Endothelial cell of umbilical vein (primary cell): ENCODE results near the gene ZMIZ1. TPM values are rescaled to one million over a fixed set of nuclear protein-coding genes. Genes with fewer than 3 reads are reported as not detected.

Experiments used
- BruUV-seq: library from RNA; stranded (reverse); fragments of 400-500 nt; replicated peaks from 2 replicates; lab custom pipeline; 2021; lab: Mats Ljungman, UMichigan
- CTCF ChIA-PET: fragments of 300-600, 350-600 bp; sonication (Branson Sonifier 250); formaldehyde crosslinking; loops from one replicate; lab custom pipeline; 2021; ENCODE audit warnings: antibody characterized with exemption, inconsistent platforms; lab: Charles Lee
- POLR2A ChIA-PET: fragments of 300-600, 350-600 bp; sonication (Branson Sonifier 250); formaldehyde crosslinking; loops from one replicate; lab custom pipeline; 2021; ENCODE audit warnings: antibody characterized with exemption, inconsistent platforms; lab: Charles Lee
- DNase-seq: peaks from one replicate; pipeline ENCODE4 v3.0.0-alpha.2; 2011; ENCODE audit warnings: low read depth, low spot score
- FAIRE-seq: peaks from 2 replicates; lab custom pipeline; 2011; peaks lifted over from hg19 to GRCh38; lab: Jason Lieb, UNC
- H2AFZ ChIP-seq: 2 replicates; pipeline ENCODE4 v1.6.0; 2012; ENCODE audit warnings: low read depth, low read length, control low read depth, inconsistent platforms
- H3K27ac ChIP-seq: 2 replicates; pipeline ENCODE4 v1.5.1; 2011; ENCODE audit warnings: low read depth, mild to moderate bottlenecking, control low read depth, low read length, moderate library complexity; ENCODE audit not compliant: insufficient read depth
- H3K27me3 ChIP-seq, 2 experiments: 2 replicates each; pipeline versions ENCODE4 v1.6.0 to v1.6.1; 2011; ENCODE audit warnings: low read length in 2 of 2, mixed read lengths in 1 of 2; ENCODE audit not compliant: control insufficient read depth in 2 of 2, insufficient read depth in 2 of 2
- H3K36me3 ChIP-seq, 2 experiments: 2 replicates in 1 of 2; 3 replicates in 1 of 2; pipeline ENCODE4 v1.5.1; 2011; ENCODE audit warnings: low read length in 2 of 2, mild to moderate bottlenecking in 1 of 2, moderate library complexity in 1 of 2; ENCODE audit not compliant: control insufficient read depth in 2 of 2, insufficient read depth in 2 of 2; ENCODE audit errors: extremely low read depth in 1 of 2
- H3K4me1 ChIP-seq: 3 replicates; pipeline ENCODE4 v1.5.1; 2011; ENCODE audit warnings: mild to moderate bottlenecking, low read length; ENCODE audit not compliant: control insufficient read depth, insufficient read depth; ENCODE audit errors: extremely low read depth
- H3K4me2 ChIP-seq: 2 replicates; pipeline ENCODE4 v1.6.1; 2011; ENCODE audit warnings: low read length, control low read depth, mixed read lengths; ENCODE audit not compliant: insufficient read depth
- H3K4me3 ChIP-seq, 3 experiments: fragments of 200-600 bp in 1 of 3; sonication (generic), shearing (Covaris generic) in 1 of 3; replicated peaks in 1 of 3; 2 replicates each; pipeline ENCODE4 v1.5.1; 2011 to 2016; ENCODE audit warnings: control low read depth in 3 of 3, low read length in 3 of 3, mild to moderate bottlenecking in 2 of 3, inconsistent platforms in 1 of 3, low read depth in 1 of 3, moderate library complexity in 1 of 3; ENCODE audit not compliant: insufficient read depth in 1 of 3
- H3K79me2 ChIP-seq: 2 replicates; pipeline ENCODE4 v1.6.0; 2012; ENCODE audit warnings: low read length, inconsistent platforms; ENCODE audit not compliant: control insufficient read depth, insufficient read depth
- H3K9ac ChIP-seq: replicated peaks from 2 replicates; pipeline ENCODE3; 2011; ENCODE audit warnings: low read length, control low read depth; ENCODE audit not compliant: insufficient read depth; ENCODE audit errors: extremely low read depth
- H3K9me1 ChIP-seq: replicated peaks from 3 replicates; pipeline ENCODE4 v1.6.0; 2011; ENCODE audit warnings: mild to moderate bottlenecking, low read length; ENCODE audit not compliant: control insufficient read depth, insufficient read depth; ENCODE audit errors: extremely low read depth
- H3K9me3 ChIP-seq: replicated peaks from 2 replicates; pipeline ENCODE4 v1.5.1; 2012; ENCODE audit warnings: low read length, inconsistent platforms; ENCODE audit not compliant: control insufficient read depth, insufficient read depth
- H4K20me1 ChIP-seq: replicated peaks from 2 replicates; pipeline ENCODE3; 2011; ENCODE audit warnings: mild to moderate bottlenecking, low read length; ENCODE audit not compliant: control insufficient read depth, insufficient read depth; ENCODE audit errors: extremely low read depth
- EZH2 ChIP-seq: IDR thresholded peaks from 2 replicates; pipeline ENCODE4 v1.6.1; 2012; ENCODE audit warnings: borderline replicate concordance, low read depth, mild to moderate bottlenecking, moderate library complexity, low read length, inconsistent platforms; ENCODE audit not compliant: severe bottlenecking
- FOS ChIP-seq: IDR thresholded peaks from 2 replicates; pipeline ENCODE4 v1.6.1; 2011; ENCODE audit warnings: mild to moderate bottlenecking, low read length, moderate library complexity, borderline replicate concordance; ENCODE audit not compliant: insufficient read depth
- GATA2 ChIP-seq: IDR thresholded peaks from 2 replicates; pipeline ENCODE4 v1.7.0; 2011; ENCODE audit warnings: low read depth, mild to moderate bottlenecking, moderate library complexity, mixed read lengths, low read length; ENCODE audit not compliant: insufficient read length, insufficient read depth
- JUN ChIP-seq: IDR thresholded peaks from 2 replicates; pipeline ENCODE4 v1.6.1; 2011; ENCODE audit warnings: borderline replicate concordance, low read depth; ENCODE audit not compliant: insufficient read length, insufficient read depth
- MYC ChIP-seq: IDR thresholded peaks from one replicate; pipeline ENCODE4 v1.6.1; 2011; ENCODE audit warnings: mild to moderate bottlenecking, low read depth, low read length
- POLR2A ChIP-seq: IDR thresholded peaks from 2 replicates; pipeline ENCODE4 v1.6.1; 2012; ENCODE audit warnings: low read depth, mild to moderate bottlenecking, control low read depth, low read length
- POLR2AphosphoS5 ChIP-seq: IDR thresholded peaks from 2 replicates; pipeline ENCODE4 v1.6.1; 2012; ENCODE audit warnings: low read depth, mild to moderate bottlenecking, control low read depth, low read length, moderate library complexity; ENCODE audit not compliant: insufficient read depth
- dilution Hi-C: fragments of 300-500 bp; cut with MboI; formaldehyde crosslinking; loops from one replicate; pipeline ENCODE4 v1.15.0; 2019; ENCODE audit warnings: low sequenced_read_pairs; ENCODE audit not compliant: extremely low pct_ligation_motif_present
- intact Hi-C: fragments of 100-400 bp; cut with micrococcal nuclease; formaldehyde crosslinking; loops from one replicate; pipeline ENCODE4 v1.10.0; 2022
- polyA plus RNA-seq, 4 experiments: library from polyadenylated mRNA; depleted of rRNA in 3 of 4; stranded (reverse) in 3 of 4; unstranded in 1 of 4; fragments of >200 nt; gene quantifications; 2 replicates each; pipeline versions ENCODE4 v1.2.1 to v1.2.3, GENCODE V29; 2011 to 2012; ENCODE audit warnings: missing spikeins in 1 of 4
- total RNA-seq: library from RNA; stranded (reverse); gene quantifications from 2 replicates; pipeline ENCODE4 v1.2.3, GENCODE V29; 2021
- TF ChIP-seq, protein P1 (sequence below): IDR thresholded peaks from 2 replicates; pipeline ENCODE4 v1.6.1; 2011; ENCODE audit not compliant: insufficient read depth, insufficient read length
- TF ChIP-seq, protein P2 (sequence below), 2 donors: IDR thresholded peaks; 1 replicate in 1 of 2; 2 replicates in 1 of 2; pipeline ENCODE4 v1.5.1; 2011; ENCODE audit warnings: low read length in 2 of 2, mild to moderate bottlenecking in 2 of 2, moderate library complexity in 2 of 2, control low read depth in 1 of 2, inconsistent platforms in 1 of 2, low read depth in 1 of 2; ENCODE audit not compliant: insufficient read depth in 1 of 2; ENCODE audit errors: extremely low read depth in 1 of 2

Gene ZMIZ1
- total and polyA plus RNA-seq, 2 donors (not counting 3 experiments of a cell fraction or from before 2014, with no cell fraction given), result 12.5 to 46.7 TPM

DNA sequence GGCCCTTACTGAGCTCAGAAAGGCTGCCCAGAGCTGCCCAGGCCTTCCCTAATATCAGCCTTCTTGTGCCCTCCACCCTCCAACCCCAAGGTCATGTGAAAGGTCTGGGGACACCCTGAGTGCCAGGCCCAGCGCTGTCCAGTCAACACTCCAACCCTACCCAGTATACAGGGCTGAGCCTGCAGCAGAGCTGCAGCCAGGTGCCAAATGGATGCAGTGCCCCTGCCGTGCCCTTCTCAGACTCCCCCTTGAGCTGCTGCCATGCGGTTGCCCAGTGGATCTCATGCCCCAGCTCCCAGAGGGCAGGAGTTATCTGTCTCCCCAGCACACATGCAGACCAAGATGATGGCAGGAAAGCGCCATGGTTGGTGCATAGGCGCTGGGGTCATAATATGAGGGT, 61.5 kb downstream of the ZMIZ1 start:
- ChIA-PET POLR2A (no interaction called here), CTCF (interaction anchor here (1.5 to 5.1 kb wide), 3 partner anchors 29 to 65 kb away, joined by 7 to 44 read pairs (median 10); no protein-coding TSS in a partner anchor)
- FAIRE-seq (no peak), DNase-seq (no peak)
- peaks cover 11% of the 10 kb centered on the region for H3K79me2 ChIP-seq
- no peak overlapping the region for H3K4me3 ChIP-seq
- intact Hi-C loops, result no loop called here
- no peaks in the 10 kb centered on the region for H3K27me3 ChIP-seq
- H3K4me2 ChIP-seq, result no peak overlapping the region
- no peaks in the 10 kb centered on the region for H4K20me1 ChIP-seq
- peaks cover 0 to 11% of the 10 kb centered on the region in 2 experiments for H3K36me3 ChIP-seq
- dilution Hi-C loops, result no loop called here
- H3K9ac ChIP-seq, result no peak overlapping the region
- TF ChIP-seq, protein P1, sequence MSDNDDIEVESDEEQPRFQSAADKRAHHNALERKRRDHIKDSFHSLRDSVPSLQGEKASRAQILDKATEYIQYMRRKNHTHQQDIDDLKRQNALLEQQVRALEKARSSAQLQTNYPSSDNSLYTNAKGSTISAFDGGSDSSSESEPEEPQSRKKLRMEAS, result no peak
- TF ChIP-seq POLR2AphosphoS5, result no peak
- H3K9me1 ChIP-seq, result no peaks in the 10 kb centered on the region
- no TSS peak for BruUV-seq
- peak overlapping the region; percentile 49 for H3K27ac ChIP-seq
- H3K4me1 ChIP-seq, result peaks cover 50% of the 10 kb centered on the region
- no peaks in the 10 kb centered on the region for H3K9me3 ChIP-seq
- H2AFZ ChIP-seq, result no peak overlapping the region

- Histone ChIP-seq H2AFZ (no peak overlapping the region), H3K4me3 (no peak overlapping the region), H3K9me1 (no peaks in the 10 kb centered on the region), H3K36me3 (peaks cover 0 to 9% of the 10 kb centered on the region in 2 experiments), H3K9me3 (no peaks in the 10 kb centered on the region), H4K20me1 (no peaks in the 10 kb centered on the region), H3K9ac (no peak overlapping the region), H3K27me3 (no peaks in the 10 kb centered on the region), H3K79me2 (peaks cover 11% of the 10 kb centered on the region), H3K27ac (no peak overlapping the region), H3K4me1 (peaks cover 54% of the 10 kb centered on the region), H3K4me2 (no peak overlapping the region)
- no peak for FAIRE-seq
- DNase-seq, result no peak
- ChIA-PET CTCF (interaction anchor here (1.5 to 5.1 kb wide), 4 partner anchors 11 to 64 kb away, joined by 3 to 44 read pairs (median 8); no protein-coding TSS in a partner anchor), POLR2A (no interaction called here)
- intact Hi-C loops (loop anchor here (1.0 kb wide), 1 partner anchor 47 kb away; no protein-coding TSS in a partner anchor), dilution Hi-C loops (no loop called here)
- BruUV-seq, result no TSS peak
- TF ChIP-seq, protein P2, sequence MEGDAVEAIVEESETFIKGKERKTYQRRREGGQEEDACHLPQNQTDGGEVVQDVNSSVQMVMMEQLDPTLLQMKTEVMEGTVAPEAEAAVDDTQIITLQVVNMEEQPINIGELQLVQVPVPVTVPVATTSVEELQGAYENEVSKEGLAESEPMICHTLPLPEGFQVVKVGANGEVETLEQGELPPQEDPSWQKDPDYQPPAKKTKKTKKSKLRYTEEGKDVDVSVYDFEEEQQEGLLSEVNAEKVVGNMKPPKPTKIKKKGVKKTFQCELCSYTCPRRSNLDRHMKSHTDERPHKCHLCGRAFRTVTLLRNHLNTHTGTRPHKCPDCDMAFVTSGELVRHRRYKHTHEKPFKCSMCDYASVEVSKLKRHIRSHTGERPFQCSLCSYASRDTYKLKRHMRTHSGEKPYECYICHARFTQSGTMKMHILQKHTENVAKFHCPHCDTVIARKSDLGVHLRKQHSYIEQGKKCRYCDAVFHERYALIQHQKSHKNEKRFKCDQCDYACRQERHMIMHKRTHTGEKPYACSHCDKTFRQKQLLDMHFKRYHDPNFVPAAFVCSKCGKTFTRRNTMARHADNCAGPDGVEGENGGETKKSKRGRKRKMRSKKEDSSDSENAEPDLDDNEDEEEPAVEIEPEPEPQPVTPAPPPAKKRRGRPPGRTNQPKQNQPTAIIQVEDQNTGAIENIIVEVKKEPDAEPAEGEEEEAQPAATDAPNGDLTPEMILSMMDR (IDR thresholded peaks at IDR 0.05; ENCODE audit: extremely low read depth in 1 of 2, insufficient read depth in 1 of 2, low read depth in 1 of 2, low read length in 2 of 2), result no peak
- TF ChIP-seq FOS (no peak), JUN (no peak), POLR2AphosphoS5 (no peak), GATA2 (no peak), POLR2A (no peak), MYC (no peak), EZH2 (no peak)
- TF ChIP-seq, protein P1, result no peak
Measured at GRCh38 chr10:79130846-79131245, 62.1 kb downstream of the ZMIZ1 start.
